IMR-90 (cell line): ENCODE results near the gene MCF2L2. TPM values are rescaled to one million over a fixed set of nuclear protein-coding genes. Genes with fewer than 3 reads are reported as not detected.

Source experiments
- ATAC-seq: fragments of 200-7000 bp; cut with Tn5 transposase; 2 replicates; pipeline ENCODE4 v1.9.1; 2020; ENCODE audit warnings: low read depth, mild to moderate bottlenecking, moderate library complexity
- BruUV-seq: library from RNA; stranded (reverse); fragments of 400-500 nt; replicated peaks from 2 replicates; lab custom pipeline; 2021; lab: Mats Ljungman, UMichigan
- CTCF ChIA-PET: fragments of 300-600 bp; formaldehyde crosslinking; extraction: SDS; loops from one replicate; lab custom pipeline; 2021; ENCODE audit warnings: antibody characterized with exemption; lab: Yijun Ruan, JAX
- POLR2A ChIA-PET: fragments of 300-600 bp; sonication (Branson Sonifier 250); formaldehyde crosslinking; loops from one replicate; lab custom pipeline; 2022; ENCODE audit warnings: antibody characterized with exemption; ENCODE audit not compliant: unreplicated experiment; lab: Charles Lee
- DNase-seq: peaks from one replicate; pipeline ENCODE4 v3.0.0; 2013
- H2AFZ ChIP-seq: replicated peaks from 2 replicates; pipeline ENCODE3; 2013; ENCODE audit warnings: low read length, mild to moderate bottlenecking; ENCODE audit not compliant: poor library complexity
- H2AK5ac ChIP-seq: 2 replicates; pipeline ENCODE4 v1.6.1; 2013; ENCODE audit warnings: low read depth, low read length, inconsistent platforms
- H2AK9ac ChIP-seq: replicated peaks from 2 replicates; pipeline ENCODE3; 2013; ENCODE audit warnings: mild to moderate bottlenecking, low read depth, low read length, moderate library complexity; ENCODE audit not compliant: poor library complexity
- H2BK120ac ChIP-seq: 2 replicates; pipeline ENCODE4 v1.6.1; 2013; ENCODE audit warnings: low read depth, low read length, inconsistent platforms
- H2BK15ac ChIP-seq: 3 replicates; pipeline ENCODE4 v1.6.1; 2013; ENCODE audit warnings: low read depth, low read length, inconsistent platforms
- H2BK20ac ChIP-seq: 2 replicates; pipeline ENCODE4 v1.6.1; 2013; ENCODE audit warnings: low read depth, mild to moderate bottlenecking, inconsistent platforms, low read length, moderate library complexity
- H2BK5ac ChIP-seq: 2 replicates; pipeline ENCODE4 v1.6.1; 2013; ENCODE audit warnings: mild to moderate bottlenecking, low read depth, low read length, inconsistent platforms; ENCODE audit not compliant: poor library complexity, severe bottlenecking
- H3K14ac ChIP-seq: replicated peaks from 2 replicates; pipeline ENCODE4 v1.6.1; 2013; ENCODE audit warnings: low read depth, low read length, inconsistent platforms
- H3K18ac ChIP-seq: 2 replicates; pipeline ENCODE4 v1.6.1; 2013; ENCODE audit warnings: low read depth, low read length, control low read depth
- H3K23ac ChIP-seq: 2 replicates; pipeline ENCODE4 v1.6.1; 2013; ENCODE audit warnings: low read depth, low read length, inconsistent platforms
- H3K27ac ChIP-seq: 2 replicates; pipeline ENCODE4 v1.5.1; 2013; ENCODE audit warnings: mild to moderate bottlenecking, control low read depth, low read length; ENCODE audit not compliant: insufficient read depth
- H3K27me3 ChIP-seq: 2 replicates; pipeline ENCODE4 v1.6.1; 2013; ENCODE audit warnings: low read length; ENCODE audit not compliant: control insufficient read depth, insufficient read depth
- H3K36me3 ChIP-seq: 2 replicates; pipeline ENCODE4 v1.6.1; 2013; ENCODE audit warnings: low read length, mixed read lengths; ENCODE audit not compliant: control insufficient read depth, insufficient read depth
- H3K4ac ChIP-seq: 2 replicates; pipeline ENCODE4 v1.6.1; 2013; ENCODE audit warnings: low read depth, low read length, inconsistent platforms
- H3K4me1 ChIP-seq: 2 replicates; pipeline ENCODE4 v1.6.1; 2013; ENCODE audit warnings: low read length, mixed read lengths; ENCODE audit not compliant: control insufficient read depth, insufficient read depth
- H3K4me2 ChIP-seq: 2 replicates; pipeline ENCODE4 v1.6.1; 2013; ENCODE audit warnings: low read depth, mild to moderate bottlenecking, control low read depth, low read length, moderate library complexity
- H3K4me3 ChIP-seq: 2 replicates; pipeline ENCODE4 v1.5.1; 2013; ENCODE audit warnings: low read depth, mild to moderate bottlenecking, control low read depth, low read length, moderate library complexity; ENCODE audit not compliant: insufficient read depth
- H3K56ac ChIP-seq: 2 replicates; pipeline ENCODE4 v1.6.1; 2013; ENCODE audit warnings: low read length, inconsistent platforms; ENCODE audit not compliant: insufficient read depth; ENCODE audit errors: extremely low read depth
- H3K79me1 ChIP-seq, 2 experiments: 2 replicates each; pipeline ENCODE4 v1.6.1; 2013; ENCODE audit warnings: low read length in 2 of 2, inconsistent platforms in 1 of 2, low read depth in 1 of 2
- H3K9ac ChIP-seq: 2 replicates; pipeline ENCODE4 v1.6.1; 2013; ENCODE audit warnings: low read depth, low read length, control low read depth
- H3K9me1 ChIP-seq: 2 replicates; pipeline ENCODE4 v1.6.1; 2013; ENCODE audit warnings: low read length, inconsistent platforms; ENCODE audit not compliant: insufficient read depth
- H3K9me3 ChIP-seq: 2 replicates; pipeline ENCODE4 v1.6.1; 2013; ENCODE audit warnings: low read length; ENCODE audit not compliant: control insufficient read depth, insufficient read depth
- H4K20me1 ChIP-seq: 2 replicates; pipeline ENCODE4 v1.6.1; 2013; ENCODE audit warnings: low read length, inconsistent platforms; ENCODE audit not compliant: insufficient read depth
- H4K5ac ChIP-seq: 2 replicates; pipeline ENCODE4 v1.6.1; 2013; ENCODE audit warnings: mild to moderate bottlenecking, low read depth, low read length, control low read depth
- H4K8ac ChIP-seq, 2 experiments: 2 replicates each; pipeline ENCODE4 v1.6.1; 2013; ENCODE audit warnings: low read depth in 2 of 2, low read length in 2 of 2, control low read depth in 1 of 2, inconsistent platforms in 1 of 2
- H4K91ac ChIP-seq: 2 replicates; pipeline ENCODE4 v1.6.1; 2013; ENCODE audit warnings: low read depth, low read length, inconsistent platforms; ENCODE audit not compliant: insufficient read depth
- CHD1 ChIP-seq: IDR thresholded peaks from 2 replicates; pipeline ENCODE4 v1.6.1; 2012; ENCODE audit warnings: low read depth, low read length, improper control_type of control experiment
- MXI1 ChIP-seq: IDR thresholded peaks from 2 replicates; pipeline ENCODE4 v1.6.1; 2012; ENCODE audit warnings: low read depth, mild to moderate bottlenecking, low read length, moderate library complexity, borderline replicate concordance
- POLR2A ChIP-seq: IDR thresholded peaks from 2 replicates; pipeline ENCODE4 v1.6.1; 2012; ENCODE audit warnings: mild to moderate bottlenecking, low read depth, low read length
- RAD21 ChIP-seq: IDR thresholded peaks from 2 replicates; pipeline ENCODE4 v1.6.1; 2012; ENCODE audit warnings: low read length, improper control_type of control experiment
- RFX5 ChIP-seq: IDR thresholded peaks from 2 replicates; pipeline ENCODE4 v1.8.0; 2012; ENCODE audit warnings: low read depth, mild to moderate bottlenecking, low read length, moderate library complexity
- SMC3 ChIP-seq: fragments of 150-350 bp; IDR thresholded peaks from 2 replicates; pipeline ENCODE4 v1.6.1; 2016; ENCODE audit warnings: low read depth, mild to moderate bottlenecking, antibody characterized with exemption, low read length, moderate library complexity
- WGBS, 2 experiments: methylation state at CpG; one replicate each; pipeline versions ENCODE4 v1.1.5 to v1.1.7; 2013; ENCODE audit warnings: missing lambda C conversion rate in 2 of 2; ENCODE audit not compliant: insufficient read length in 1 of 2; ENCODE audit errors: extremely low coverage in 2 of 2; 5-methylcytosine and 5-hydroxymethylcytosine counted together
- dilution Hi-C: fragments of 300-500 bp; cut with HindIII; formaldehyde crosslinking; loops from one replicate; pipeline ENCODE4 v1.14.3; 2018; ENCODE audit warnings: low sequenced_read_pairs; ENCODE audit not compliant: unreplicated experiment
- in situ Hi-C: fragments of 300-500 bp; cut with MboI; formaldehyde crosslinking; loops from 3 replicates; pipeline ENCODE4 v1.14.3; 2019; ENCODE audit warnings: low sequenced_read_pairs, inconsistent platforms, mixed read lengths
- intact Hi-C: fragments of 100-400 bp; cut with micrococcal nuclease; formaldehyde crosslinking; loops from 2 replicates; pipeline ENCODE4 v1.10.0; 2022
- polyA plus RNA-seq, 3 experiments: library from polyadenylated mRNA; depleted of rRNA; stranded (reverse); fragments of >200 nt; gene quantifications; 2 replicates each; pipeline ENCODE4 v1.2.3, GENCODE V29; 2012; ENCODE audit warnings: low replicate concordance in 1 of 3
- total RNA-seq: library from RNA; depleted of rRNA; stranded (reverse); fragments of >200 nt; gene quantifications from 2 replicates; pipeline ENCODE4 v1.2.3, GENCODE V29; 2012
- TF ChIP-seq, protein P1 (sequence below): fragments of 150-350 bp; IDR thresholded peaks from 2 replicates; pipeline ENCODE4 v1.6.1; 2016; ENCODE audit warnings: low read depth, mild to moderate bottlenecking, low read length, moderate library complexity, borderline replicate concordance

The MCF2L2 gene
- total and polyA plus RNA-seq, 2 of the 4 experiments (the other 2 are of a cell fraction) = under 0.01 TPM; not detected in 1

DNA sequence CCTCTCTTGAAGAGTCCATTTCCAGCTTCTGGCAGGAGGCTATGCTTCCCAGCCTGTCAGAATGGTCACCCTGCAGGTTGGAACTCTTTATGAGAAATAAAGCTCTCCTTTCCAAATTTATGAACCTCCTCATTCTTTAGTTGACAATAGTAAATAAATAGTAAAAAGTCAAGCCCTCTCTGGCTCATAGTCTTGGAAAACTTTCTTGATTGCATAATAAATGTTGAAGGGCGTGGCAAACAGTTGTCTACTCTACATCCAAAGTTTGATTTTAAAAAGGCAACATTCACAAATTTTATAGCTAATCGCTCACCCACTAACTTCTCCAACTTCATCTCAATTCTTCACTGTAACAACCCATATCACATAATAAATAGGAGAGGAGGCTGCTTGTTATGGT is 58.8 kb downstream of the MCF2L2 start:
- Histone ChIP-seq H3K18ac (no peak overlapping the region), H4K91ac (no peak overlapping the region), H2AK9ac (no peak overlapping the region), H3K27ac (no peak overlapping the region), H4K5ac (no peak overlapping the region), H3K4me2 (no peak overlapping the region), H2BK20ac (no peak overlapping the region), H3K4me3 (no peak overlapping the region), H3K79me1 (no peaks in the 10 kb centered on the region), H2BK5ac (no peak overlapping the region), H4K8ac (no peak overlapping the region), H2BK120ac (no peak overlapping the region), H3K23ac (no peak overlapping the region), H2AFZ (no peak overlapping the region), H3K27me3 (peaks cover 7% of the 10 kb centered on the region), H3K36me3 (no peaks in the 10 kb centered on the region), H3K4ac (no peak overlapping the region), H3K9me1 (no peaks in the 10 kb centered on the region), H4K20me1 (no peaks in the 10 kb centered on the region), H3K9ac (no peak overlapping the region), H3K9me3 (no peaks in the 10 kb centered on the region), H3K14ac (no peak overlapping the region), H3K56ac (no peak overlapping the region), H3K4me1 (peaks cover 3% of the 10 kb centered on the region; the same call in 1 of the 2 replicates), H2AK5ac (no peak overlapping the region), H2BK15ac (no peak overlapping the region)
- intact Hi-C loops = no loop called here
- ChIA-PET CTCF (interaction anchor here (1.1 to 1.2 kb wide), 2 partner anchors 22 to 185 kb away, joined by 3 to 4 read pairs; no protein-coding TSS in a partner anchor), POLR2A (no interaction called here)
- no peak for ATAC-seq
- dilution Hi-C loops = no loop called here
- no peak for DNase-seq
- in situ Hi-C loops = no loop called here
- 100% methylated on average over 1 of the region's 2 CpGs; no CpG with 5 or more reads in 1 of the 2 experiments for WGBS, 2 experiments
- TF ChIP-seq MXI1 = no peak
- TF ChIP-seq RAD21 = no peak
- no peak for TF ChIP-seq SMC3
- TF ChIP-seq POLR2A = no peak
- no peak for TF ChIP-seq CHD1
- TF ChIP-seq, protein P1, sequence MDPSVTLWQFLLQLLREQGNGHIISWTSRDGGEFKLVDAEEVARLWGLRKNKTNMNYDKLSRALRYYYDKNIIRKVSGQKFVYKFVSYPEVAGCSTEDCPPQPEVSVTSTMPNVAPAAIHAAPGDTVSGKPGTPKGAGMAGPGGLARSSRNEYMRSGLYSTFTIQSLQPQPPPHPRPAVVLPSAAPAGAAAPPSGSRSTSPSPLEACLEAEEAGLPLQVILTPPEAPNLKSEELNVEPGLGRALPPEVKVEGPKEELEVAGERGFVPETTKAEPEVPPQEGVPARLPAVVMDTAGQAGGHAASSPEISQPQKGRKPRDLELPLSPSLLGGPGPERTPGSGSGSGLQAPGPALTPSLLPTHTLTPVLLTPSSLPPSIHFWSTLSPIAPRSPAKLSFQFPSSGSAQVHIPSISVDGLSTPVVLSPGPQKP = no peak
- TF ChIP-seq RFX5 = no peak
- BruUV-seq = no TSS peak
